Liver (tissue), 3 donors: ENCODE results near the gene RPS26.

Source experiments
- RAD21 ChIP-seq, 2 donors: IDR thresholded peaks; 2 replicates each; pipeline ENCODE4 v1.6.1; 2016; ENCODE audit warnings: antibody characterized with exemption in 2 of 2, mild to moderate bottlenecking in 2 of 2
- TF ChIP-seq, protein P1 (sequence below): fragments of 150-350 bp; IDR thresholded peaks from 2 replicates; pipeline ENCODE4 v1.5.1; 2017; ENCODE audit warnings: improper control_type of control experiment, low read depth, low read length; ENCODE audit not compliant: missing input control
- donor health status: healthy.
- donor health status: healthy.

DNA sequence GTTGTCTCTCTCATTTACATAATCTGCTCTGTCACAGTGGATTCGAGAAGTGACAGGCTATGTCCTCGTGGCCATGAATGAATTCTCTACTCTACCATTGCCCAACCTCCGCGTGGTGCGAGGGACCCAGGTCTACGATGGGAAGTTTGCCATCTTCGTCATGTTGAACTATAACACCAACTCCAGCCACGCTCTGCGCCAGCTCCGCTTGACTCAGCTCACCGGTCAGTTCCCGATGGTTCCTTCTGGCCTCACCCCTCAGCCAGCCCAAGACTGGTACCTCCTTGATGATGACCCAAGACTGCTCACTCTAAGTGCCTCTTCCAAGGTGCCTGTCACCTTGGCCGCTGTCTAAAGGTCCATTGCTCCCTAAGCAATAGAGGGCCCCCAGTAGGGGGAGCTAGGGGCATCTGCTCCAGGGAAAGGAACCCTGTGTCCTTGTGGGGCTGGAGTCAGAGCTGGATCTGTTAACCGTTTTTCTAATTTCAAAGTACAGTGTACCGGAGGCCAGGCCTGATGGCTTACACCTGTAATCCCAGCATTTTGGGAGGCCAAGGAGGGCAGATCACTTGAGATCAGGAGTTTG, 43.3 kb downstream of the RPS26 start:
- TF ChIP-seq, protein P1, sequence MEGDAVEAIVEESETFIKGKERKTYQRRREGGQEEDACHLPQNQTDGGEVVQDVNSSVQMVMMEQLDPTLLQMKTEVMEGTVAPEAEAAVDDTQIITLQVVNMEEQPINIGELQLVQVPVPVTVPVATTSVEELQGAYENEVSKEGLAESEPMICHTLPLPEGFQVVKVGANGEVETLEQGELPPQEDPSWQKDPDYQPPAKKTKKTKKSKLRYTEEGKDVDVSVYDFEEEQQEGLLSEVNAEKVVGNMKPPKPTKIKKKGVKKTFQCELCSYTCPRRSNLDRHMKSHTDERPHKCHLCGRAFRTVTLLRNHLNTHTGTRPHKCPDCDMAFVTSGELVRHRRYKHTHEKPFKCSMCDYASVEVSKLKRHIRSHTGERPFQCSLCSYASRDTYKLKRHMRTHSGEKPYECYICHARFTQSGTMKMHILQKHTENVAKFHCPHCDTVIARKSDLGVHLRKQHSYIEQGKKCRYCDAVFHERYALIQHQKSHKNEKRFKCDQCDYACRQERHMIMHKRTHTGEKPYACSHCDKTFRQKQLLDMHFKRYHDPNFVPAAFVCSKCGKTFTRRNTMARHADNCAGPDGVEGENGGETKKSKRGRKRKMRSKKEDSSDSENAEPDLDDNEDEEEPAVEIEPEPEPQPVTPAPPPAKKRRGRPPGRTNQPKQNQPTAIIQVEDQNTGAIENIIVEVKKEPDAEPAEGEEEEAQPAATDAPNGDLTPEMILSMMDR, result no peak
- TF ChIP-seq RAD21 (IDR thresholded peaks at IDR 0.05), result peak in 1 of 2 donors; percentile 18
